Measurements from ENCODE around the gene SAMD4B. TPM values are rescaled to one million over a fixed set of nuclear protein-coding genes. Genes with fewer than 3 reads are reported as not detected.

Gene SAMD4B
- total RNA-seq, 4 donors from 2014 or later, result 49.1 to 131 (median 75.2) TPM

DNA sequence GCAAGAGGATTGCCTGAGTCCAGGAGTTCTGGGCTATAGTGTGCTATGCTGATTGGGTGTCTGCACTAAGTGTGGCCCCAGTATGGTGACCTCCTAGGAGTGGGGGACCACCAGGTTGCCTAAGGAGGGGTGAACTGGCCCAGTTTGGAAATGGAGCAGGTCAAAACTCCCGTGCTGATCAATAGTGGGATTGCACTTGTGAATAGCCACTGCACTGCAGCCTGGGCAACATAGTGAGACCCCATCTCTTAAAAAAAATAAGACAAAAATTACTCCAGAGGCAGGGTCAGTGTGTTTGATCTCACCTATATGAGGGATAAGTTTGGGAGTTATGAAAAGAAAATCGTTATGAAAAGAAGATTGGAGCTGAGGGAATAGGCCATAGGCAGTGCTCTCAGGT is 27.0 kb downstream of the SAMD4B start:
- H3K27me3 ChIP-seq, result no peaks in the 10 kb centered on the region
- peak overlapping the region in 2 of 4 donors; percentile 30 to 40 for H3K27ac ChIP-seq
- TF ChIP-seq POLR2A (IDR thresholded peaks at IDR 0.05), result no peak
- TF ChIP-seq, protein P1, sequence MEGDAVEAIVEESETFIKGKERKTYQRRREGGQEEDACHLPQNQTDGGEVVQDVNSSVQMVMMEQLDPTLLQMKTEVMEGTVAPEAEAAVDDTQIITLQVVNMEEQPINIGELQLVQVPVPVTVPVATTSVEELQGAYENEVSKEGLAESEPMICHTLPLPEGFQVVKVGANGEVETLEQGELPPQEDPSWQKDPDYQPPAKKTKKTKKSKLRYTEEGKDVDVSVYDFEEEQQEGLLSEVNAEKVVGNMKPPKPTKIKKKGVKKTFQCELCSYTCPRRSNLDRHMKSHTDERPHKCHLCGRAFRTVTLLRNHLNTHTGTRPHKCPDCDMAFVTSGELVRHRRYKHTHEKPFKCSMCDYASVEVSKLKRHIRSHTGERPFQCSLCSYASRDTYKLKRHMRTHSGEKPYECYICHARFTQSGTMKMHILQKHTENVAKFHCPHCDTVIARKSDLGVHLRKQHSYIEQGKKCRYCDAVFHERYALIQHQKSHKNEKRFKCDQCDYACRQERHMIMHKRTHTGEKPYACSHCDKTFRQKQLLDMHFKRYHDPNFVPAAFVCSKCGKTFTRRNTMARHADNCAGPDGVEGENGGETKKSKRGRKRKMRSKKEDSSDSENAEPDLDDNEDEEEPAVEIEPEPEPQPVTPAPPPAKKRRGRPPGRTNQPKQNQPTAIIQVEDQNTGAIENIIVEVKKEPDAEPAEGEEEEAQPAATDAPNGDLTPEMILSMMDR (IDR thresholded peaks at IDR 0.05), result no peak
- intact Hi-C loops (cut with DNase I), result no loop called here
- H3K4me3 ChIP-seq, result no peak overlapping the region
- H3K4me1 ChIP-seq, result peaks cover 4 to 59% (median 23%) of the 10 kb centered on the region in 3 donors
- peaks cover 7 to 100% (median 25%) of the 10 kb centered on the region in 3 donors for H3K36me3 ChIP-seq
- H3K9me3 ChIP-seq, result no peaks in the 10 kb centered on the region
- DNase-seq, result no peak
- 79 to 89% methylated on average over 2 of the region's 2 CpGs for WGBS, 2 donors

DNA sequence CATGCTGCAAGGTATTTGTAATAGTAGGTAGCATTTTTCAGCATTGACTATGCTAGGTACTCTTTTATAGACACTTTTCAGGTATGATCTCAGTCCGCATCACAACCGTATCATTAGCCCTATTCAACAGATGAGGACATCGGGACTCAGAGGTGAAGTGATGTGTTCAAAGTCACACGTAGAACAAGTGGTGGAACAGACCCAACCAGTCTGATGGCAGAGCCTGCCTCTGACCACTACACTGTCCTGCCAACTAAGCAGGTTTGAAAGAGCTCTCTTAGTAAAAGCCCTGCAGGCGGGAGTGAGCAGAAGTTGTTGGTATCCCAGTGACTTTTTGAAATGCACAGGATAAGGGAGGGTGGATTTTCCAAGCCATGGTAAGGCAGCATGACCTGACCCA is 28.5 kb downstream of the SAMD4B start:
- no peak overlapping the region for H3K4me3 ChIP-seq
- H3K9me3 ChIP-seq, result no peaks in the 10 kb centered on the region
- DNase-seq, result no peak
- peaks cover 2 to 100% (median 34%) of the 10 kb centered on the region in 3 donors for H3K36me3 ChIP-seq
- no peak for TF ChIP-seq POLR2A (IDR thresholded peaks at IDR 0.05)
- TF ChIP-seq, protein P1 (IDR thresholded peaks at IDR 0.05), result no peak
- intact Hi-C loops (cut with DNase I), result no loop called here
- peaks cover 4 to 45% (median 23%) of the 10 kb centered on the region in 3 donors for H3K4me1 ChIP-seq
- H3K27ac ChIP-seq, result peak overlapping the region; percentile 31 to 97 (median 88)
- H3K27me3 ChIP-seq, result no peaks in the 10 kb centered on the region
- 77 to 89% methylated on average over 4 to 5 of the region's 5 CpGs for WGBS, 2 donors

DNA sequence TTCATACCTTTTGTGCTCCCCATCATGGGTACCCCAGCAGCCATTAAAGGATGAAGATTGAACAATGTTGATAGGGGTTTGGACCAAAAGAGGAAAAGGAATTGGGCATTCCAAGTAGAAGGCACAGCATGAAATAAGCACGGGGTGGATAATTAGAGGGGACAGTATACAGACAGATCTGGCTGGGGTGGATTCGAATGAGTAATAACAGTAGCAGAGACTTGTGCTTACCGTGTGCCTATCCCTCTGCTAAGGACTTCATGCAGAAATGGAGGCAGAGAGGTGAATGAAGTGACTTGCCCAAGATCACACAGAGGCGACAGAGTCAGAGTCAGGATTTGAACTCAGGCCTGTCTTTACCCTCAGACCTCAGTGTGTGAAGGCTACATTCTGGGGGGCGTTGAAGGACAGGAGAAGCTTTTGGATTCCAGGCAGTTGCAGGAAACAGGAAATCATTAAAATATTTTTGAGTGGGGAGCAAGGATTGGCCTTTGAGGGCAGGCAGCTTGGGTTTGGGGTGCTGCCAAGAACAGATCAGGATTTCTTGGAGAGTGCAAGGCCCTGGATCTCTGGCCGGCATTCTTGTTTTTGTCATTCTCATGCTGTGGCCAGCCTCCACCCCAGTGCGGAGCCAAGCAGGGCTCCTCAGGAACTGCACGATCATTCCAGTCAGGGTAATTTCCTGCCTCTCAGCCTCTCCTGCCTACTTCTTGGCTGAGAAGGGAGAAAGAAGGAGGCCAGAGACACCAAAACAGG is 30.0 kb downstream of the SAMD4B start:
- no peaks in the 10 kb centered on the region for H3K27me3 ChIP-seq
- no peaks in the 10 kb centered on the region for H3K9me3 ChIP-seq
- peaks cover 11 to 100% (median 48%) of the 10 kb centered on the region in 3 donors for H3K36me3 ChIP-seq
- 45 to 70% methylated on average over 7 of the region's 8 CpGs for WGBS, 2 donors
- H3K4me3 ChIP-seq, result peak overlapping the region in 1 of 4 donors; percentile 32
- TF ChIP-seq, protein P1 (IDR thresholded peaks at IDR 0.05), result no peak
- H3K4me1 ChIP-seq, result peaks cover 4 to 45% (median 23%) of the 10 kb centered on the region in 3 donors
- peak overlapping the region; percentile 79 to 97 (median 88) for H3K27ac ChIP-seq
- intact Hi-C loops (cut with DNase I), result no loop called here
- no peak for DNase-seq

DNA sequence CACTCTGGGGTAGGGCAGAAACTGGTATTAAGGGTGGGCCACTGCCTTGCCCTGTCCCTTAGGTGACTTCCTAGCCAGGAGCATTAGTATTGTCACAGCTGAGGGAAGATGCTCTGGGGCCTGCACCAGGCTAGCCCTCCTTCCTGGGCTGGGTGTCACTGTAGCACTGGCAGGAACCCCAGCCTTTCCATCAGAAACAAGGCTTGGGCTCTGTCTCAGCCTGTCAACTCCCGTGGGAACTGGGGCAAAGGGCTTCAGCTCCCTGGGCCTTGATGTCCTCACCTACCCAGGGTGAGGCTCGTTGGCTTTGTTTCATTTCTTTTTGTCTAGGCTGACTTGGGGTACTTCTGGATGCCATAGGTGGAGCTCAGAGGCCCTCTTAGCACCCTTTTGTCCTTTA is 30.7 kb downstream of the SAMD4B start:
- Histone ChIP-seq H3K27me3 (no peaks in the 10 kb centered on the region), H3K4me1 (peaks cover 4 to 45% (median 23%) of the 10 kb centered on the region in 3 donors), H3K27ac (peak overlapping the region; percentile 79 to 97 (median 88)), H3K4me3 (peak overlapping the region in 1 of 4 donors; percentile 32), H3K36me3 (peaks cover 18 to 100% (median 56%) of the 10 kb centered on the region in 3 donors), H3K9me3 (no peaks in the 10 kb centered on the region)
- intact Hi-C loops (cut with DNase I), result no loop called here
- WGBS, 2 donors, result 85% methylated on average over 2 of the region's 2 CpGs; no CpG with 5 or more reads in 1 of the 2 donors
- TF ChIP-seq, protein P1 (IDR thresholded peaks at IDR 0.05), result no peak
- TF ChIP-seq POLR2A (IDR thresholded peaks at IDR 0.05), result no peak
- DNase-seq, result no peak

DNA sequence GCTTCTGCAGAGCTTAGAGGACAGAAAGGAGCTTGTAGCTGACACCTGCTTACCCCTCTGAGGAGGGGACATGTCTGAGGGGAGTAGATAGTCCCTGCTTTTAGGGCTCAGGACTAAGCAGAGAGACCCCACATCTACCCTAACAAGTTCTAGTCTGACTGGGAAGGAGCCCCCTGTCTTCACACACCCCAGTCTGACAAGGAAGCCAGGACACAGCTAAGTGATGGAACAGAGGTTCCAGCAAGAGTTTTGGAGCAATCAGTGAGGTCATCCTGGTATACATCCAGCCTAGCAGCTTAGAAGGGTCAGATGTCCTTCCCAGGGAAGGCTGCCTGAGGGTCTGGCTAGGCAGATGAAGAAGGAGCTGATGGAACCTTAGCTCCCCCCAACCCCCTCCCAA is 33.7 kb downstream of the SAMD4B start:
- H3K4me1 ChIP-seq, result peaks cover 4 to 33% (median 23%) of the 10 kb centered on the region in 3 donors
- peaks cover 29 to 100% (median 61%) of the 10 kb centered on the region in 3 donors for H3K36me3 ChIP-seq
- H3K27ac ChIP-seq, result no peak overlapping the region
- no peak for DNase-seq
- H3K9me3 ChIP-seq, result no peaks in the 10 kb centered on the region
- no peak overlapping the region for H3K4me3 ChIP-seq
- intact Hi-C loops (cut with DNase I), result no loop called here
- TF ChIP-seq, protein P1 (IDR thresholded peaks at IDR 0.05), result no peak
- TF ChIP-seq POLR2A (IDR thresholded peaks at IDR 0.05), result no peak
- no peaks in the 10 kb centered on the region for H3K27me3 ChIP-seq
